ENCODE data around the gene TIMD4. TPM values are rescaled to one million over a fixed set of nuclear protein-coding genes. Genes with fewer than 3 reads are reported as not detected.
"Not testable (repeated sequence)": the region's sequence is repeated elsewhere in the genome, so short reads cannot be mapped to it uniquely, and the experiment has no call there.

TIMD4 gene
- total RNA-seq, 1 donor from 2014 or later: not detected

- no peaks in the 10 kb centered on the region for H3K4me1 Mint-ChIP-seq (ENCODE audit: unreplicated experiment)
- no peaks in the 10 kb centered on the region for H3K36me3 Mint-ChIP-seq (ENCODE audit: low read depth, unreplicated experiment)
- no peak overlapping the region for H3K4me3 Mint-ChIP-seq (ENCODE audit: unreplicated experiment)
- H3K27me3 Mint-ChIP-seq (ENCODE audit: unreplicated experiment): peaks cover 2% of the 10 kb centered on the region
- no peak overlapping the region for H3K27ac Mint-ChIP-seq (ENCODE audit: unreplicated experiment)
- TF ChIP-seq, protein P1, sequence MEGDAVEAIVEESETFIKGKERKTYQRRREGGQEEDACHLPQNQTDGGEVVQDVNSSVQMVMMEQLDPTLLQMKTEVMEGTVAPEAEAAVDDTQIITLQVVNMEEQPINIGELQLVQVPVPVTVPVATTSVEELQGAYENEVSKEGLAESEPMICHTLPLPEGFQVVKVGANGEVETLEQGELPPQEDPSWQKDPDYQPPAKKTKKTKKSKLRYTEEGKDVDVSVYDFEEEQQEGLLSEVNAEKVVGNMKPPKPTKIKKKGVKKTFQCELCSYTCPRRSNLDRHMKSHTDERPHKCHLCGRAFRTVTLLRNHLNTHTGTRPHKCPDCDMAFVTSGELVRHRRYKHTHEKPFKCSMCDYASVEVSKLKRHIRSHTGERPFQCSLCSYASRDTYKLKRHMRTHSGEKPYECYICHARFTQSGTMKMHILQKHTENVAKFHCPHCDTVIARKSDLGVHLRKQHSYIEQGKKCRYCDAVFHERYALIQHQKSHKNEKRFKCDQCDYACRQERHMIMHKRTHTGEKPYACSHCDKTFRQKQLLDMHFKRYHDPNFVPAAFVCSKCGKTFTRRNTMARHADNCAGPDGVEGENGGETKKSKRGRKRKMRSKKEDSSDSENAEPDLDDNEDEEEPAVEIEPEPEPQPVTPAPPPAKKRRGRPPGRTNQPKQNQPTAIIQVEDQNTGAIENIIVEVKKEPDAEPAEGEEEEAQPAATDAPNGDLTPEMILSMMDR (IDR thresholded peaks at IDR 0.05; ENCODE audit: unreplicated experiment): no peak
- H3K9me3 Mint-ChIP-seq (ENCODE audit: unreplicated experiment): no peaks in the 10 kb centered on the region
- DNase-seq (ENCODE audit: low spot score): no peak
These were observed 18.5 kb upstream of the TIMD4 start for GRCh38 chr5:156981481-156981880.

- H3K36me3 Mint-ChIP-seq (ENCODE audit: low read depth, unreplicated experiment): no peaks in the 10 kb centered on the region
- H3K9me3 Mint-ChIP-seq (ENCODE audit: unreplicated experiment): no peaks in the 10 kb centered on the region
- no peaks in the 10 kb centered on the region for H3K4me1 Mint-ChIP-seq (ENCODE audit: unreplicated experiment)
- H3K4me3 Mint-ChIP-seq (ENCODE audit: unreplicated experiment): no peak overlapping the region
- H3K27ac Mint-ChIP-seq (ENCODE audit: unreplicated experiment): no peak overlapping the region
- no peaks in the 10 kb centered on the region for H3K27me3 Mint-ChIP-seq (ENCODE audit: unreplicated experiment)
- no peak for DNase-seq (ENCODE audit: low spot score)
- TF ChIP-seq, protein P1 (IDR thresholded peaks at IDR 0.05; ENCODE audit: unreplicated experiment): no peak
These were observed 11.3 kb upstream of the TIMD4 start for GRCh38 chr5:156974328-156974727.

GRCh38 chr5:156971848-156972525, 9.0 kb upstream of the TIMD4 start:
- no peaks in the 10 kb centered on the region for H3K4me1 Mint-ChIP-seq (ENCODE audit: unreplicated experiment)
- H3K9me3 Mint-ChIP-seq (ENCODE audit: unreplicated experiment): no peaks in the 10 kb centered on the region
- no peak overlapping the region for H3K27ac Mint-ChIP-seq (ENCODE audit: unreplicated experiment)
- DNase-seq (ENCODE audit: low spot score): no peak
- H3K27me3 Mint-ChIP-seq (ENCODE audit: unreplicated experiment): no peaks in the 10 kb centered on the region
- no peaks in the 10 kb centered on the region for H3K36me3 Mint-ChIP-seq (ENCODE audit: low read depth, unreplicated experiment)
- TF ChIP-seq, protein P1 (IDR thresholded peaks at IDR 0.05; ENCODE audit: unreplicated experiment): no peak
- no peak overlapping the region for H3K4me3 Mint-ChIP-seq (ENCODE audit: unreplicated experiment)

GRCh38 chr5:156971415-156971814, 8.4 kb upstream of the TIMD4 start:
- Mint-ChIP-seq H3K9me3 (ENCODE audit: unreplicated experiment) (no peaks in the 10 kb centered on the region), H3K4me3 (ENCODE audit: unreplicated experiment) (no peak overlapping the region), H3K4me1 (ENCODE audit: unreplicated experiment) (no peaks in the 10 kb centered on the region), H3K27me3 (ENCODE audit: unreplicated experiment) (no peaks in the 10 kb centered on the region), H3K36me3 (ENCODE audit: low read depth, unreplicated experiment) (no peaks in the 10 kb centered on the region), H3K27ac (ENCODE audit: unreplicated experiment) (no peak overlapping the region)
- TF ChIP-seq, protein P1 (IDR thresholded peaks at IDR 0.05; ENCODE audit: unreplicated experiment): no peak
- DNase-seq (ENCODE audit: low spot score): no peak

GRCh38 chr5:156967386-156967785, 4.4 kb upstream of the TIMD4 start:
- H3K27ac Mint-ChIP-seq (ENCODE audit: unreplicated experiment); H3K36me3 Mint-ChIP-seq (ENCODE audit: low read depth, unreplicated experiment); H3K9me3 Mint-ChIP-seq (ENCODE audit: unreplicated experiment); H3K4me1 Mint-ChIP-seq (ENCODE audit: unreplicated experiment); DNase-seq (ENCODE audit: low spot score); H3K27me3 Mint-ChIP-seq (ENCODE audit: unreplicated experiment); H3K4me3 Mint-ChIP-seq (ENCODE audit: unreplicated experiment): not testable (repeated sequence)

Data from endothelial cell (in vitro differentiated cells).